Heart left ventricle (tissue), 16 donors: ENCODE data around the gene COX4I1. TPM values are rescaled to one million over a fixed set of nuclear protein-coding genes. Genes with fewer than 3 reads are reported as not detected.

Experiments used
- ATAC-seq, 4 donors: fragments of 200-7000 bp; cut with Tn5 transposase; one replicate each; pipeline ENCODE4 v1.9.1; 2020 to 2022; ENCODE audit warnings: moderate library complexity in 4 of 4, mild to moderate bottlenecking in 3 of 4, moderate number of reproducible peaks in 1 of 4
- DNase-seq, 5 donors: peaks; one replicate each; pipeline ENCODE4 v3.0.0-alpha.2; 2020
- H3K27ac ChIP-seq, 12 donors: fragments of 200-600 bp; sonication (generic) in 4 of 12; one replicate each; pipeline versions ENCODE4 v1.5.0 to v1.8.0; 2016 to 2022; ENCODE audit warnings: mild to moderate bottlenecking in 2 of 12
- H3K27me3 ChIP-seq, 9 donors: fragments of 200-600 bp; sonication (generic) in 2 of 9; one replicate each; pipeline versions ENCODE4 v1.5.1 to v1.8.0; 2016 to 2022; ENCODE audit warnings: mild to moderate bottlenecking in 3 of 9
- H3K36me3 ChIP-seq, 9 donors: fragments of 200-600 bp; sonication (generic) in 2 of 9; one replicate each; pipeline versions ENCODE4 v1.5.0 to v1.8.0; 2018 to 2022; ENCODE audit warnings: mild to moderate bottlenecking in 2 of 9
- H3K4me1 ChIP-seq, 12 donors: fragments of 200-600 bp; sonication (generic) in 4 of 12; one replicate each; pipeline versions ENCODE4 v1.5.0 to v1.8.0; 2016 to 2022; ENCODE audit warnings: mild to moderate bottlenecking in 3 of 12
- H3K4me3 ChIP-seq, 12 donors: fragments of 200-600 bp; sonication (generic) in 4 of 12; one replicate each; pipeline versions ENCODE4 v1.5.0 to v1.8.0; 2017 to 2022; ENCODE audit warnings: mild to moderate bottlenecking in 9 of 12, moderate library complexity in 4 of 12
- H3K9me3 ChIP-seq, 12 donors: fragments of 200-600 bp; sonication (generic) in 4 of 12; one replicate each; pipeline versions ENCODE4 v1.5.0 to v1.8.0; 2016 to 2022; ENCODE audit warnings: mild to moderate bottlenecking in 1 of 12
- CTCF ChIP-seq, 12 donors: fragments of 200-600 bp; sonication (generic) in 4 of 12; IDR thresholded peaks; one replicate each; pipeline versions ENCODE4 v1.5.0 to v1.8.0; 2018 to 2022; ENCODE audit warnings: antibody characterized with exemption in 12 of 12, mild to moderate bottlenecking in 5 of 12
- POLR2A ChIP-seq, 2 donors: fragments of 450-650 bp; IDR thresholded peaks; one replicate each; pipeline ENCODE4 v1.6.1; 2017; ENCODE audit warnings: antibody characterized with exemption in 2 of 2, mild to moderate bottlenecking in 2 of 2, moderate library complexity in 2 of 2
- WGBS, 4 donors: extraction: QIAGEN DNeasy Blood & Tissue Kit in 2 of 4; methylation state at CpG; one replicate each; pipeline versions ENCODE4 v1.1.5 to v1.1.7; 2013 to 2018; 5-methylcytosine and 5-hydroxymethylcytosine counted together
- intact Hi-C, 10 donors: fragments of 100-400 bp; cut with DNase I; formaldehyde crosslinking; loops; one replicate each; pipeline versions ENCODE4 v1.11.1 to v1.14.2; 2022
- polyA plus RNA-seq, 2 donors: library from polyadenylated mRNA; stranded (reverse); fragments of 200-250 nt; gene quantifications; one replicate each; pipeline ENCODE4 v1.2.3, GENCODE V29; 2013
- total RNA-seq, 9 donors: library from RNA; depleted of rRNA in 2 of 9; stranded (reverse); fragments of >200 nt in 2 of 9; fragmentation: NEBNext Ultra II Directional in 3 of 9; extraction: Animal tissue kit (Norgen Biotek cat#: 25700) in 3 of 9; gene quantifications; one replicate each; pipeline versions ENCODE4 v1.1.0 to v1.2.4, GENCODE V29; 2016 to 2023
- donor health status: ischemic (EF 13 %, LVEDD 7.1; RV severe dilation, severe dysfunction).
- donor health status: healthy with polysubstance abuse.
- donor health status: DM: no; HTN: yes; CAD: no.
- donor health status: DM: no; HTN: no; CAD: no.
- donor health status: ischemic (EF 25% LVEDD 6.9; RV normal size, moderate dysfunction).
- donor health status: ischemic (EF 25% LVEDD 5.7; RV mildly dilated, moderate dysfunction).
- donor health status: healthy.
- donor health status: DM: yes; HTN: yes; CAD: no.
- donor health status: ischemic (EF 35%, LVEDD 5.7; RV mildly dilated, moderate dysfunction).
- donor health status: nonischemic (EF 11% LVEDD 7.7; RV severe dilation, severe dysfunction).
- donor health status: DM: yes; HTN: yes; CAD: no.
- donor health status: PGD.
- donor health status: ischemic (EF 29% LVEDD 5.4; RV normal size, mild dysfunction).
- donor health status: nonischemic (EF 23%, LVEDD 6.1; RV moderate dilation, normal function).

Gene COX4I1
- total and polyA plus RNA-seq, 11 donors = 1,047 to 5,448 (median 1,793) TPM

- WGBS, 4 donors = 72 to 91% (median 82%) methylated on average over 8 to 9 of the region's 9 CpGs
- ATAC-seq = no peak
- peaks cover 0 to 32% (median 7%) of the 10 kb centered on the region in 9 donors for H3K27me3 ChIP-seq
- no peaks in the 10 kb centered on the region for H3K36me3 ChIP-seq
- H3K9me3 ChIP-seq = no peaks in the 10 kb centered on the region
- intact Hi-C loops = loop anchor here in 1 of 10 donors (10.0 kb wide), 1 partner anchor 157 kb away; no protein-coding TSS in a partner anchor
- no peak overlapping the region for H3K4me3 ChIP-seq
- no peak for DNase-seq
- H3K27ac ChIP-seq = no peak overlapping the region
- H3K4me1 ChIP-seq = peaks cover 0 to 21% (median 0%) of the 10 kb centered on the region in 12 donors
- TF ChIP-seq CTCF (IDR thresholded peaks at IDR 0.05) = no peak
- TF ChIP-seq POLR2A (IDR thresholded peaks at IDR 0.05) = no peak
Observed at GRCh38 chr16:85828166-85828565, 28.7 kb downstream of the COX4I1 start.

- TF ChIP-seq CTCF (IDR thresholded peaks at IDR 0.05) (no peak), POLR2A (IDR thresholded peaks at IDR 0.05) (no peak)
- ATAC-seq = no peak
- no peak for DNase-seq
Observed at GRCh38 chr16:85829171-85829719, 29.8 kb downstream of the COX4I1 start.

GRCh38 chr16:85829751-85830445 lies 30.4 kb downstream of the COX4I1 start:
- intact Hi-C loops = loop anchor here in 1 of 10 donors (10.0 kb wide), 1 partner anchor 155 kb away; no protein-coding TSS in a partner anchor
- ATAC-seq = peak in 3 of 4 donors; percentile 49 to 68 (median 61)
- no peaks in the 10 kb centered on the region for H3K9me3 ChIP-seq
- peak overlapping the region in 1 of 12 donors; percentile 52 for H3K27ac ChIP-seq
- H3K4me3 ChIP-seq = no peak overlapping the region
- H3K36me3 ChIP-seq = no peaks in the 10 kb centered on the region
- H3K27me3 ChIP-seq = peaks cover 0 to 35% (median 7%) of the 10 kb centered on the region in 9 donors
- 66 to 74% (median 71%) methylated on average over 14 to 24 of the region's 24 CpGs for WGBS, 4 donors
- peak in 4 of 5 donors; percentile 46 to 84 (median 58) for DNase-seq
- TF ChIP-seq CTCF (IDR thresholded peaks at IDR 0.05) (no peak), POLR2A (IDR thresholded peaks at IDR 0.05) (no peak)
- peaks cover 0 to 20% (median 0%) of the 10 kb centered on the region in 12 donors for H3K4me1 ChIP-seq

More at GRCh38 chr16:85829171-85829719, 29.8 kb downstream of the COX4I1 start:
- Histone ChIP-seq H3K4me3 (no peak overlapping the region), H3K4me1 (peaks cover 0 to 26% (median 0%) of the 10 kb centered on the region in 12 donors), H3K36me3 (no peaks in the 10 kb centered on the region), H3K27me3 (peaks cover 0 to 35% (median 7%) of the 10 kb centered on the region in 9 donors), H3K9me3 (no peaks in the 10 kb centered on the region), H3K27ac (peak overlapping the region in 1 of 12 donors; percentile 52)
- 78 to 85% (median 81%) methylated on average over 13 to 15 of the region's 15 CpGs for WGBS, 4 donors
- intact Hi-C loops = loop anchor here in 1 of 10 donors (10.0 kb wide), 1 partner anchor 156 kb away; no protein-coding TSS in a partner anchor

GRCh38 chr16:85830821-85831220 lies 31.3 kb downstream of the COX4I1 start:
- no peaks in the 10 kb centered on the region for H3K9me3 ChIP-seq
- DNase-seq (no peak), ATAC-seq (no peak)
- peaks cover 0 to 20% (median 0%) of the 10 kb centered on the region in 12 donors for H3K4me1 ChIP-seq
- intact Hi-C loops = no loop called here
- WGBS, 4 donors = 79 to 87% (median 82%) methylated on average over 9 of the region's 9 CpGs
- H3K27me3 ChIP-seq = peaks cover 0 to 42% (median 13%) of the 10 kb centered on the region in 9 donors
- H3K36me3 ChIP-seq = no peaks in the 10 kb centered on the region
- no peak overlapping the region for H3K27ac ChIP-seq
- no peak for TF ChIP-seq POLR2A (IDR thresholded peaks at IDR 0.05)
- TF ChIP-seq CTCF (IDR thresholded peaks at IDR 0.05) = no peak
- no peak overlapping the region for H3K4me3 ChIP-seq
